Activated T-cell treated with anti-CD3 and anti-CD28 coated beads for 1 hour (primary cell): Measurements from ENCODE around the gene WDR1.

Experiments
- DNase-seq: peaks from one replicate; pipeline ENCODE4 v3.0.0-alpha.2; 2020; ENCODE audit warnings: low read depth

Gene WDR1, protein sequence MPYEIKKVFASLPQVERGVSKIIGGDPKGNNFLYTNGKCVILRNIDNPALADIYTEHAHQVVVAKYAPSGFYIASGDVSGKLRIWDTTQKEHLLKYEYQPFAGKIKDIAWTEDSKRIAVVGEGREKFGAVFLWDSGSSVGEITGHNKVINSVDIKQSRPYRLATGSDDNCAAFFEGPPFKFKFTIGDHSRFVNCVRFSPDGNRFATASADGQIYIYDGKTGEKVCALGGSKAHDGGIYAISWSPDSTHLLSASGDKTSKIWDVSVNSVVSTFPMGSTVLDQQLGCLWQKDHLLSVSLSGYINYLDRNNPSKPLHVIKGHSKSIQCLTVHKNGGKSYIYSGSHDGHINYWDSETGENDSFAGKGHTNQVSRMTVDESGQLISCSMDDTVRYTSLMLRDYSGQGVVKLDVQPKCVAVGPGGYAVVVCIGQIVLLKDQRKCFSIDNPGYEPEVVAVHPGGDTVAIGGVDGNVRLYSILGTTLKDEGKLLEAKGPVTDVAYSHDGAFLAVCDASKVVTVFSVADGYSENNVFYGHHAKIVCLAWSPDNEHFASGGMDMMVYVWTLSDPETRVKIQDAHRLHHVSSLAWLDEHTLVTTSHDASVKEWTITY

GRCh38 chr4:10116569-10117358, at the start of gene WDR1:
Gene WDR1, minus strand, starts transcription at chr4:10116799. Its CDS starts 133 bp downstream, at chr4:10116666.
- DNase-seq, result peak; percentile 95

- DNase-seq, result no peak
Measured at GRCh38 chr4:10164877-10165283, 48.3 kb upstream of the WDR1 start.

DNA sequence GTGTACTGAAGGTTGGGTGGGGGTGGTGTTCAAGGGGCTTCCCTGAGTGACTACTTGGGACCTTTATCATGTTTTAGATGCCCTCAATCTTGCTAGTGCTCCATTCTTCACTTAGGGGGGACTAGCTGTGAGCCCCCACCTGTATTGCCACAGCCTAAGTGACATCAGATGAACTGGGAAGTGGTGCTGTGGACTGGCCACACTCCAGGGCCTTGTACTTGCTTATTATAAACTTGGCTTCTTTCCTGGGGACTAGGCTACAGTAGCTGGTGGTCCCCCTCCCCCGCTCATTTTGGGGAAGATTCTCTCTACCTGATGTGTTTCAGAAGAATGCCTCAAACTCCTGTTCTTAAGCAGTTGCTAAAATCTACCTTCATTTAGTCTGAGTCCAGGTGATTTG, 46.7 kb upstream of the WDR1 start:
- no peak for DNase-seq

- no peak for DNase-seq
Measured at GRCh38 chr4:10162341-10163000, 45.9 kb upstream of the WDR1 start.

DNA sequence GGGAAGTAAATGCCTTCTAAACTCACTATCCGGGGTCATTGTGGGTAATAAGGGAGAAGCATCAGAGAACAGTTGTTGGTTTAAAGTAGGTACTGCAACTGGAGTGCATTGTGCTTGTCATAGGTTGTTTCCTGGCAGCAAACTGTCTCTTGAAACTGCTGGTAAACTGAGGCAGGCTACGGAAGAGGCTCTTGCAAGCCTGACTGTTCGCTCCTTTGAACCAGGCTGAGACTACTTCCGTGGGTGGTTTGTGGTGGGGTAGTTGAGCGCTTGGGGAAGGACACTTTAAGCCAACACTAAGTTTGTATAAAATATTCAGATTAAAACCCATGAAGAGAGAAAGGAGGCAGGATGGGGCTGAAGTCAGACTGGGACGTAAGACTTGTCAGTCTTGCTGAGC, 45.2 kb upstream of the WDR1 start:
- DNase-seq, result peak; percentile 3

GRCh38 chr4:10161146-10161545, 44.5 kb upstream of the WDR1 start:
- no peak for DNase-seq

GRCh38 chr4:10160281-10160856, 43.8 kb upstream of the WDR1 start:
- DNase-seq, result no peak

DNA sequence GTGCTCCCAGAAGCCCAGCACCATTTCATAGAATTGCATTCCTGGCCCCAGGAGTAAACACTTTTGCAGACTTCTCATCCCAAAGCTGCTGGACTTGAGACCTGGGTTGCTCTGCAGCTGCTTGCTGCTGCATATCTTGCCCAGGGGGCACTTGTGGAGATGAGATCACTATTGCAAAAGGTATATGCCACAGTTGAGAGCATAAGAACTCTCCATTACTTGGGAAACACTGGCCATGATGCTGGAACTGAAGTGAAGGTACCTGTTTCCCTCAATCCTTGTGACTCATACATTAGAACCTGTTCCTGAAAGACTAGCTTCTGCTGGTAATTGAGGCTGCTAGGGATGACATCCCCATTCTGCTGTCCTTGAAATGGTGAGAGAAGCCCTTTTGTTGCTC, 43.1 kb upstream of the WDR1 start:
- no peak for DNase-seq

DNA sequence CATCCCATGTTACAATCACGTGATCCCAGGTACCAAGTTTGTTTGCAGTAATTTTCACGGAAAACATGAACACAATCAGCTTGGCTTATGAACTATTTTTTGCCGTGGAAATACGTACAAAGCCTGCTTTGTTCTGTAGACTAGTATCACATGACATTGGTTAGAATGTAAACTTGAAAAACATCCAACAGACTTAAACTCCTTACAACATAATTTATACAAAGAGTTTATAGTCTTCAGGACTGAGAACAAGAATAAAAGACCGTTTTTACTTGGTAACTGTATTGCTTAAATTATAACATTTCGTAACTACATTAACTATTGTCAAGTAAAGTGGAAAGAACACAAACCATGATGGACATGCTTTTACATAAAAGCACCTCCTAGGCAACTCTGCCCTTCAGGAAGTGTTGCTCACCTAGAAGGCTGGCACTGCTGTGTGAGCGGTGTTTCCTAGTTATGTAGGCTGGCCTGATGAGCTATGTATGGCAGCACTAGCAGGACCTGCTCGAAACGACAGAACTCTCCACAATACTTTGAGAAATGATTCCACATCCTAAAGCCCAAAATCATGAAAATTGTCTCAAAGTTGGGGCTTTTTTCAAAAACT, 41.8 kb upstream of the WDR1 start:
- DNase-seq, result no peak

GRCh38 chr4:10157478-10158332, 41.1 kb upstream of the WDR1 start:
- peak; percentile 23 for DNase-seq

GRCh38 chr4:10154241-10154640, 37.6 kb upstream of the WDR1 start:
- no peak for DNase-seq

GRCh38 chr4:10153161-10153560, 36.6 kb upstream of the WDR1 start:
- no peak for DNase-seq

GRCh38 chr4:10151182-10151581, 34.6 kb upstream of the WDR1 start:
- DNase-seq, result no peak

DNA sequence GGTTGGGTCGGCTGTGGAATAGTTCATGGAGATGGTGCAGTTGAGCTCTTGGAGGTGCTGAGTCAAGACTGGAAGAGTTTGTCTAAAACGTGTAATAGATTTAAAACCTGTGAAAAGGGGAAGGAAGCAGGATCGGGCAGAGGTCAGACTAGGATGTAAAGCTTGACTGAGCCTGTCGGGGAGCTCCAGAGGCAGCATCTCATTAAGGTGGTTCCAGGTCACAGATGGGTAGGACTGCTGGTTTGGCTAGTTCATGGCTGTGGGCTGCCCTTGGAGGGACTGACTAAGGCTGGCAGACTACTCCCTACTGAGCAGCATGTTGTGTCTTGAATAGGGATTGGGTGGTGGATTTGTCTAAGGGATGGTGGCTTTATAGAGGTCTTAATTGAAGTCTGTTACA, 28.4 kb upstream of the WDR1 start:
- no peak for DNase-seq

- DNase-seq, result no peak
Measured at GRCh38 chr4:10144479-10144878, 27.9 kb upstream of the WDR1 start.

- DNase-seq, result no peak
Measured at GRCh38 chr4:10143171-10143570, 26.6 kb upstream of the WDR1 start.

GRCh38 chr4:10140866-10141759, 24.5 kb upstream of the WDR1 start:
- DNase-seq, result no peak

DNA sequence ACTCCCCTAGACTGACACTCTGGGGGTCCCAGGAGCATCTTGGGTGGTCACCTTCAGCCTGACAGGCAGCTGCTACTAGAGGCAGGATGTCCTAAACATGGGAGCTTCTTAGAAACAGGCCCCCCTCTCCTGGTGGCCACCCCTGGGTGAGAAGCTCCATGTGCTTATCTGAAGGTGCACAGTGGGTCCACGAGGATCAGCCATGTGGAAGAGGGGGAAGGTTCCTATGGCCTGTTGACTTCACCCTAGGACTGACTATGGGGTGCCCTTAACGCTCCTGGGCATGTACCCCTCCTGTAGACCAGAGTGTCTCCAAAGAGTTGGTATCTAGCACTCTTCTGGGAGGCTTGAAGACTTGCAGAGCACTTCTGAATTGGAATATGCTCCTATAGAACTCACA, 22.9 kb upstream of the WDR1 start:
- no peak for DNase-seq

DNA sequence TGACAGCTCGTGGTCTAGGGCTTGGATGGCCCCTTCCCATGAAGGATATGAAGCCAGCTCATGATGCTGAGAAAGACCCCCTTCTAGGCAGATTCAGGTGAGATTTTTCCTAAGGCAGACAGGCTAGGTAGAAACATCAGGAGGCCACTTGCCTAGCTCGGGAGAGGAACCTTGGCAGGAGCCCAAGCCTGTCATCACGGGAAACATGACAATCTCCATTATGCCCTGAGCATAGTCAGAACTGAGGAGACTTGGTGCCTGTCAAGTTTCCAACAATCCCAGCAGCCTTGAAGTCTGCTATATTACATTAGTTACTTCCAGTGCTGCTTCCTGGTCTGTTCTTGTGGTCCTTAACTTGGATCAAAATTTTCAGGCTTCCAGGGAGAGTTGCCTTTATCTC, 18.7 kb upstream of the WDR1 start:
- no peak for DNase-seq

DNA sequence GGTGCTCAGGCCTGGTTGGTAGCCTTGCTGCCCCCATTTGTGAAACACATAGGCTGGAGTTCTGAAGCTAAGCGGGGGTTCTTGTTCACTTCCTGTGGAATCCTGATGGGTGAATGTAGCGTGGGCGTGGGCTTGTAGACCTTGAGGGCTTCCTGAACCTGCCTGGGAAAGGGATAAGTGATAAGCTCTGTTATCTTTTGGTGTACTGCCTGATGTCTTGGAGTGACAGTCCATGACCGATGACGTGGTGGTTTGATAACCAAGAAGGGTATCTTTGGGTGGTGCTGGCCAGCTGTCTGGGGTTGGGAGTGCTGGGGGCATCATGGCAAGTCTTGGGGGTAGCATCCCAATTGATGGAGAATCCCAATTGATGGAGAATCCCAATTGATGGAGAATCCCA, 17.5 kb upstream of the WDR1 start:
- DNase-seq, result no peak
